GM19372 (cell line): ENCODE results near the gene TAS2R40.
"Not testable (repeated sequence)": the region's sequence is repeated elsewhere in the genome, so short reads cannot be mapped to it uniquely, and the experiment has no call there.

Experiments
- ATAC-seq: cut with Tn5 transposase; IDR thresholded peaks from one replicate; pipeline ENCODE4 v1.9.1; 2021; ENCODE audit warnings: mild to moderate bottlenecking, low read depth, moderate library complexity; ENCODE audit not compliant: unreplicated experiment

The TAS2R40 gene

GRCh38 chr7:143221737-143222136 lies at the start of gene TAS2R40:
TSS of gene TAS2R40 (plus strand) at chr7:143222037. CDS start at chr7:143222079, 42 bp downstream.
- ATAC-seq = no peak

GRCh38 chr7:143172354-143172753 lies 49.5 kb upstream of the TAS2R40 start:
- ATAC-seq = no peak

GRCh38 chr7:143176128-143176527 lies 45.7 kb upstream of the TAS2R40 start:
- no peak for ATAC-seq

- no peak for ATAC-seq
These were observed 44.3 kb upstream of the TAS2R40 start for GRCh38 chr7:143177374-143178119.

GRCh38 chr7:143180771-143181170 lies 41.1 kb upstream of the TAS2R40 start:
- ATAC-seq = not testable (repeated sequence)

GRCh38 chr7:143181349-143181748 lies 40.5 kb upstream of the TAS2R40 start:
- ATAC-seq = no peak

GRCh38 chr7:143183024-143183423 lies 38.8 kb upstream of the TAS2R40 start, which contains the start of gene TAS2R39:
TSS of gene TAS2R39 (plus strand) at chr7:143183419. CDS start at chr7:143183419, 0 bp downstream.
- ATAC-seq = no peak

GRCh38 chr7:143185551-143185950 lies 36.3 kb upstream of the TAS2R40 start:
- no peak for ATAC-seq

GRCh38 chr7:143188994-143189393 lies 32.8 kb upstream of the TAS2R40 start:
- ATAC-seq = no peak

- no peak for ATAC-seq
These were observed 28.0 kb upstream of the TAS2R40 start for GRCh38 chr7:143193880-143194279.

- no peak for ATAC-seq
These were observed 22.8 kb upstream of the TAS2R40 start for GRCh38 chr7:143199040-143199439.

- no peak for ATAC-seq
These were observed 19.7 kb upstream of the TAS2R40 start for GRCh38 chr7:143202161-143202560.

- ATAC-seq = no peak
These were observed 18.5 kb upstream of the TAS2R40 start for GRCh38 chr7:143203386-143203785.

DNA sequence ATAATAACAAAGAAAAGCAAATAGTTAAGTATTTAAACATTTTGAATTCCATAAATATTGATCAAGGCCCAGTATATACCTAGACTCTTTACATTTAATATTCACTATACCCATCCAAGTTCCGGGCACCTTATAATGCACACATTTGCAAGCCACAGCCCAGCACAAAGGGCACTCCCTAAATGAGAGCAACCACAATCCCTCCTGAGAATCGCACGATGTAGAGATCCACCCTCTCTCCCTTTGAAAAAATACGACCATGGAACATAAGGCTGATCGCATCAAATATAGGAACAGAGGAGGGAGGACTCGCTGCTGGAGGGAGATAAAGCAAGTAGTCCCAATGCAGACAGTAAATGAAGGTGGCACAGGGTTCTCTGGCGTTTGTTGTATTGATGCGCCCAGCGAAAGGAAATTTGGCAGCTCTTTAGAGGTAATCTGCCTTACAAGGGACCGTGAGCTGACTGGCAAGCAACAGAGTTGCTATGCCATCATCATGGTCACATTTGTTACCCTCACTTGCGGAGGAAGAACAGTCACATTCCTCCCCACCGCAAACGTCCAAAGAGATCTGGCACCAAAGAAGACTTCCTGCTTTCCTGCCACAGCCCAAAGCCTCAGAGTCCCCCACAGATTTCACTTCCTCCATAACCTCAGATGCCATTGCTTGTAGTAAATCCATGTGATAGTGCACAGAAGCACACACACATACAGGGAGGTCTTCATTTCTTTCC lies 16.1 kb upstream of the TAS2R40 start:
- peak; percentile 84 for ATAC-seq

DNA sequence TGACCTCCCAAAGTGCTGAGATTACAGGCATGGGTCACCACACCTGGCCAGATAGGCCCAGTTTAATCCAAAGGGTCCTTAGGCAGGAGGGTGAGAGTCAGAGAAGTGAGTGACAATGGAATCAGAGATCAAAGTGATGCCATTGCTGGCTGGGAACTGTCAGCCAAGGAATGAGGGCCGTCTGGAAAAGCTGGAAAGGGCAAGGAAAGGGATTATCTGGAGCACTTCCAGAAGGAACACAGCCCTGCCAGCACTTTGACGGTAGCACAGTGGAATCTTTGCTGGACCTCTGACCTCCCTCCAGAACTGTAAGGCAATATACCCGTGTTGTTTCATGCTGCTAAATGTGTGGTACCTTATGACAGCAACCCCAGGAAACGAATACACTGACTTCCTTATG lies 11.3 kb upstream of the TAS2R40 start:
- no peak for ATAC-seq

DNA sequence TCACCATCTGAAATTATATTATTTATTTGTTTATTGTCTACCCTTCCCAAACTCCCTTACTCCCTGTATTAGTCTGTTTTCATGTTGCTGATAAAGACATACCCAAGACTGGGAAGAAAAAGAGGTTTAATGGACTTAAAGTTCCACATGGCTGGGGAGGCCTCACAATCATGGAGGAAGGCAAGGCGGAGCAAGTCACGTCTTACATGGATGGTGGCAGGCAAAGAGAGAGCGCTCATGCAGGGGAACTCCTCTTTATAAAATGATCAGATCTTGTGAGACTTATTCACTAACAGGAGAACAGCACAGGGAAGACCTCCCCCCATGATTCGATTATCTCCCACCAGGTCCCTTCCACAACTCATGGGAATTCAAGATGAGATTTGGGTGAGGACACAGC lies 8.4 kb upstream of the TAS2R40 start:
- not testable (repeated sequence) for ATAC-seq

GRCh38 chr7:143214789-143215679 lies 6.8 kb upstream of the TAS2R40 start:
- ATAC-seq = peak; percentile 91

DNA sequence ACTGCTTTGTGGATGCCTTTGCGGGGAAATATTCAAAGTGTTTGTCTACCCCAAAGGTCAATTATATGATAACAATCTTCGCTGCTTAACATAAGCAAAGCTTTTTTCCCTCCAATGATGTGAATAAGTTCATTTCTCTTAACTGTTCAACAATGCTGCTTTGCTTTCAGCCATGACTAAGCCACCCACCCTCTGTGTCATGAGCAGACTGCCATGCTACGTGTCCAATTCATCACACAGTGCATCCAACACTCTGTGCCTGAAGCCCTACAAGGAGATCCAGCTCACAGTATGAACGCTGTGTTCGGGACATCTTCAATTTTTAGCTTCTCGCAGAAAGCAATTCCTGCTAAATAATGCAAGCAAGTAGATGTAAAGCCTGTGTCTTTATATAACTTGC lies 5.7 kb upstream of the TAS2R40 start:
- ATAC-seq = no peak

DNA sequence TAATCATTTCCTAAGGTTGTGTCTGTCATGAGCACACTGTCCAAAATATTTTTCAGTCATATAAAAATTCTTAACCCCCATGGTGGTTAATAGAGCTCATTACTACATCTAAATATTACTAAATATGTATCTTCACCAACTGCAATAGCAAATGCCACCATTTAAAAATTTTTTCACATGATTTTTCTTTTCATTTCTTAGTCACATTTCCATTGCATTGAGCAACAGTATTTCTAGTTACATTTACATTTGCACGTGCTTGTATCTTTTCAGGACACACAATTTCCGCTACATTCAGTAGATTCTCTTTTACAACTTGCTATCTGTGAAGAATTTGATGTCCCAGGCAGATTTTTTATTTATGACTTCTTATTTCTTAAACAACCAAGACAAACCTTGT lies 5.2 kb upstream of the TAS2R40 start:
- no peak for ATAC-seq

GRCh38 chr7:143217806-143218205 lies 4.0 kb upstream of the TAS2R40 start:
- ATAC-seq = no peak

DNA sequence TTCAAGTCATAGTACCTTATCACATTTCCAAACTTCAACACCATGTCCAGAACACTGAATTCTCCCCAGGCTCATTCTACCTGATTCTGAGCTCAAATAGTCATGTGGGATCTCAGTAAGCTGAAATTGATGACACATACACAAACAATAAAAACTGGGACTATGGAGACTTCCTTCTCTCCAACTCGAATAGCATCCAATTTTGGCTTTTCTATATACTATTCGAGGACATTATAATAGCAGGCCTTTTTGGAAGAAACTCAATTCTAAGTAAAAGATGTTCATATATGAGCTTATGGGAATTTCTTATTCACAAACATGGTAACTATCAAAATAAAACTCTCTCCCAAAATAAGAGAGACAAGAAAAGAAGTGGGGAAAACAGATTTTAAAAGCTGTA lies 551 bp upstream of the TAS2R40 start:
- no peak for ATAC-seq
